Measurements from ENCODE around the gene TCTN3.
"Not testable (repeated sequence)": the region's sequence is repeated elsewhere in the genome, so short reads cannot be mapped to it uniquely, and the experiment has no call there.

TCTN3 gene

GRCh38 chr10:95675403-95676116, 18.2 kb downstream of the TCTN3 start:
- DNase-seq: no peak

GRCh38 chr10:95674643-95675042, 19.1 kb downstream of the TCTN3 start:
- no peak for DNase-seq

- not testable (repeated sequence) for DNase-seq
These were observed 21.1 kb downstream of the TCTN3 start for GRCh38 chr10:95672641-95673040.

- no peak for DNase-seq
These were observed 29.2 kb downstream of the TCTN3 start for GRCh38 chr10:95664543-95664942.

GRCh38 chr10:95663496-95663895, 30.2 kb downstream of the TCTN3 start:
- DNase-seq: no peak

- no peak for DNase-seq
These were observed 31.9 kb downstream of the TCTN3 start for GRCh38 chr10:95661818-95662217.

GRCh38 chr10:95660283-95660682, 33.4 kb downstream of the TCTN3 start:
- no peak for DNase-seq

GRCh38 chr10:95657250-95657649, 36.5 kb downstream of the TCTN3 start:
- no peak for DNase-seq

GRCh38 chr10:95656291-95657164, 37.2 kb downstream of the TCTN3 start, which contains the start of gene ALDH18A1:
ALDH18A1 (minus strand) TSS chr10:95656711; CDS start chr10:95653377, 3,334 bp downstream.
- DNase-seq: no peak

- no peak for DNase-seq
These were observed 38.0 kb downstream of the TCTN3 start for GRCh38 chr10:95655571-95656290.

- no peak for DNase-seq
These were observed 39.8 kb downstream of the TCTN3 start for GRCh38 chr10:95653895-95654294.

GRCh38 chr10:95651346-95652060, 42.2 kb downstream of the TCTN3 start:
- no peak for DNase-seq

GRCh38 chr10:95650232-95650631, 43.5 kb downstream of the TCTN3 start:
- no peak for DNase-seq

- DNase-seq: no peak
These were observed 45.6 kb downstream of the TCTN3 start for GRCh38 chr10:95648138-95648537.

GRCh38 chr10:95646160-95646559, 47.6 kb downstream of the TCTN3 start:
- no peak for DNase-seq

- DNase-seq: no peak
These were observed 48.8 kb downstream of the TCTN3 start for GRCh38 chr10:95644901-95645300.

- DNase-seq: no peak
These were observed 52.8 kb downstream of the TCTN3 start for GRCh38 chr10:95640891-95641315.

- no peak for DNase-seq
These were observed 55.8 kb downstream of the TCTN3 start for GRCh38 chr10:95637911-95638310.

- DNase-seq: no peak
These were observed 56.6 kb downstream of the TCTN3 start for GRCh38 chr10:95637140-95637539.

GRCh38 chr10:95635319-95635733, 58.4 kb downstream of the TCTN3 start:
- no peak for DNase-seq

- DNase-seq: no peak
These were observed 64.9 kb downstream of the TCTN3 start for GRCh38 chr10:95628786-95629185.

- DNase-seq: no peak
These were observed 67.2 kb downstream of the TCTN3 start for GRCh38 chr10:95626500-95626899.

GRCh38 chr10:95620415-95620814, 73.3 kb downstream of the TCTN3 start:
- not testable (repeated sequence) for DNase-seq
